ENCODE results near the gene VWA5B2. TPM values are rescaled to one million over a fixed set of nuclear protein-coding genes. Genes with fewer than 3 reads are reported as not detected.

Gene VWA5B2
- total and polyA plus RNA-seq, 9 donors: 0.04 to 1.2 (median 0.32) TPM

Other genes with a start within 250 kb of the VWA5B2 start
- gene ABCC5, start 211.7 kb upstream of the VWA5B2 start, total RNA-seq: 15.8 TPM
- 10 to 100 TPM; 17.0 to 28.7 (median 22.4) TPM for gene ABCC5, start 211.7 kb upstream of the VWA5B2 start, polyA plus RNA-seq (ENCODE audit: insufficient read depth in 1 of 8, insufficient read length in 8 of 8, low replicate concordance in 1 of 8)
- not detected for gene HTR3D, start 197.8 kb upstream of the VWA5B2 start, total RNA-seq
- not detected for gene HTR3D, start 197.8 kb upstream of the VWA5B2 start, polyA plus RNA-seq (ENCODE audit: insufficient read depth in 1 of 8, insufficient read length in 8 of 8, low replicate concordance in 1 of 8)
- not detected for gene HTR3C, start 176.5 kb upstream of the VWA5B2 start, total RNA-seq
- not detected for gene HTR3C, start 176.5 kb upstream of the VWA5B2 start, polyA plus RNA-seq (ENCODE audit: insufficient read depth in 1 of 8, insufficient read length in 8 of 8, low replicate concordance in 1 of 8)
- not detected for gene HTR3E, start 132.5 kb upstream of the VWA5B2 start, total RNA-seq
- under 1 TPM in 1 of 8 donors, not detected in 7; 0.07 TPM for gene HTR3E, start 132.5 kb upstream of the VWA5B2 start, polyA plus RNA-seq (ENCODE audit: insufficient read depth in 1 of 8, insufficient read length in 8 of 8, low replicate concordance in 1 of 8)
- gene EIF2B5, start 94.2 kb upstream of the VWA5B2 start, total RNA-seq: 32.6 TPM
- gene EIF2B5, start 94.2 kb upstream of the VWA5B2 start, polyA plus RNA-seq (ENCODE audit: insufficient read depth in 1 of 8, insufficient read length in 8 of 8, low replicate concordance in 1 of 8): 10 to 100 TPM; 35.6 to 41.0 (median 38.5) TPM
- gene DVL3, start 74.2 kb upstream of the VWA5B2 start, total RNA-seq: 37.1 TPM
- gene DVL3, start 74.2 kb upstream of the VWA5B2 start, polyA plus RNA-seq (ENCODE audit: insufficient read depth in 1 of 8, insufficient read length in 8 of 8, low replicate concordance in 1 of 8): 10 to 100 TPM; 69.4 to 96.9 (median 88.0) TPM
- 130 TPM for gene AP2M1, start 54.7 kb upstream of the VWA5B2 start, total RNA-seq
- 100 to 1,000 TPM; 191 to 255 (median 218) TPM for gene AP2M1, start 54.7 kb upstream of the VWA5B2 start, polyA plus RNA-seq (ENCODE audit: insufficient read depth in 1 of 8, insufficient read length in 8 of 8, low replicate concordance in 1 of 8)
- gene ABCF3, start 43.4 kb upstream of the VWA5B2 start, total RNA-seq: 33.0 TPM
- gene ABCF3, start 43.4 kb upstream of the VWA5B2 start, polyA plus RNA-seq (ENCODE audit: insufficient read depth in 1 of 8, insufficient read length in 8 of 8, low replicate concordance in 1 of 8): 10 to 100 TPM; 42.0 to 54.5 (median 48.8) TPM
- gene ALG3, start 19.4 kb downstream of the VWA5B2 start, total RNA-seq: 9.6 TPM
- 10 to 100 TPM; 21.5 to 28.0 (median 23.2) TPM for gene ALG3, start 19.4 kb downstream of the VWA5B2 start, polyA plus RNA-seq (ENCODE audit: insufficient read depth in 1 of 8, insufficient read length in 8 of 8, low replicate concordance in 1 of 8)
- 1.6 TPM for gene EEF1AKMT4, start 20.1 kb downstream of the VWA5B2 start, total RNA-seq
- gene EEF1AKMT4, start 20.1 kb downstream of the VWA5B2 start, polyA plus RNA-seq (ENCODE audit: insufficient read depth in 1 of 8, insufficient read length in 8 of 8, low replicate concordance in 1 of 8): 1 to 10 TPM; 1.0 to 2.1 (median 1.6) TPM
- gene CAMK2N2, start 32.0 kb downstream of the VWA5B2 start, total RNA-seq: 0.04 TPM
- under 1 TPM in 2 of 8 donors, not detected in 6; 0.10 to 0.16 TPM for gene CAMK2N2, start 32.0 kb downstream of the VWA5B2 start, polyA plus RNA-seq (ENCODE audit: insufficient read depth in 1 of 8, insufficient read length in 8 of 8, low replicate concordance in 1 of 8)
- not detected for gene ECE2, start 46.4 kb downstream of the VWA5B2 start, total RNA-seq
- not detected for gene ECE2, start 46.4 kb downstream of the VWA5B2 start, polyA plus RNA-seq (ENCODE audit: insufficient read depth in 1 of 8, insufficient read length in 8 of 8, low replicate concordance in 1 of 8)
- 108 TPM for gene PSMD2, start 69.7 kb downstream of the VWA5B2 start, total RNA-seq
- 100 to 1,000 TPM; 145 to 200 (median 185) TPM for gene PSMD2, start 69.7 kb downstream of the VWA5B2 start, polyA plus RNA-seq (ENCODE audit: insufficient read depth in 1 of 8, insufficient read length in 8 of 8, low replicate concordance in 1 of 8)
- 115 TPM for gene EIF4G1, start 85.0 kb downstream of the VWA5B2 start, total RNA-seq
- gene EIF4G1, start 85.0 kb downstream of the VWA5B2 start, polyA plus RNA-seq (ENCODE audit: insufficient read depth in 1 of 8, insufficient read length in 8 of 8, low replicate concordance in 1 of 8): 100 to 1,000 TPM; 161 to 242 (median 202) TPM
- gene FAM131A, start 108.0 kb downstream of the VWA5B2 start, total RNA-seq: 9.8 TPM
- gene FAM131A, start 108.0 kb downstream of the VWA5B2 start, polyA plus RNA-seq (ENCODE audit: insufficient read depth in 1 of 8, insufficient read length in 8 of 8, low replicate concordance in 1 of 8): 10 to 100 TPM in 5 of 8 donors, 1 to 10 TPM in 3; 8.4 to 14.9 (median 10.7) TPM
- 3.5 TPM for gene CLCN2, start 132.0 kb downstream of the VWA5B2 start, total RNA-seq
- 1 to 10 TPM; 2.5 to 5.3 (median 3.9) TPM for gene CLCN2, start 132.0 kb downstream of the VWA5B2 start, polyA plus RNA-seq (ENCODE audit: insufficient read depth in 1 of 8, insufficient read length in 8 of 8, low replicate concordance in 1 of 8)
- gene POLR2H, start 132.1 kb downstream of the VWA5B2 start, total RNA-seq: 53.2 TPM
- gene POLR2H, start 132.1 kb downstream of the VWA5B2 start, polyA plus RNA-seq (ENCODE audit: insufficient read depth in 1 of 8, insufficient read length in 8 of 8, low replicate concordance in 1 of 8): 10 to 100 TPM; 39.9 to 55.0 (median 48.5) TPM
- gene THPO, start 148.6 kb downstream of the VWA5B2 start, total RNA-seq: 0.89 TPM
- 1 to 10 TPM; 1.5 to 2.8 (median 2.1) TPM for gene THPO, start 148.6 kb downstream of the VWA5B2 start, polyA plus RNA-seq (ENCODE audit: insufficient read depth in 1 of 8, insufficient read length in 8 of 8, low replicate concordance in 1 of 8)
- gene CHRD, start 150.5 kb downstream of the VWA5B2 start, total RNA-seq: 14.1 TPM
- gene CHRD, start 150.5 kb downstream of the VWA5B2 start, polyA plus RNA-seq (ENCODE audit: insufficient read depth in 1 of 8, insufficient read length in 8 of 8, low replicate concordance in 1 of 8): 10 to 100 TPM; 14.7 to 21.9 (median 18.0) TPM

All from muscle of leg (tissue), 9 donors.